NT2/D1 (cell line): ENCODE measurements around the gene TRIP6.

Experiments used
- SUZ12 ChIP-seq: IDR thresholded peaks from 2 replicates; pipeline ENCODE4 v1.6.1; 2011; ENCODE audit not compliant: insufficient read length, insufficient read depth; ENCODE audit errors: extremely low read depth
- YY1 ChIP-seq: IDR thresholded peaks from 2 replicates; pipeline ENCODE4 v1.6.1; 2011; ENCODE audit not compliant: insufficient read length, insufficient read depth
- ZNF274 ChIP-seq: IDR thresholded peaks from 2 replicates; pipeline ENCODE4 v1.6.1; 2011; ENCODE audit warnings: mild to moderate bottlenecking, low read depth, low read length

DNA sequence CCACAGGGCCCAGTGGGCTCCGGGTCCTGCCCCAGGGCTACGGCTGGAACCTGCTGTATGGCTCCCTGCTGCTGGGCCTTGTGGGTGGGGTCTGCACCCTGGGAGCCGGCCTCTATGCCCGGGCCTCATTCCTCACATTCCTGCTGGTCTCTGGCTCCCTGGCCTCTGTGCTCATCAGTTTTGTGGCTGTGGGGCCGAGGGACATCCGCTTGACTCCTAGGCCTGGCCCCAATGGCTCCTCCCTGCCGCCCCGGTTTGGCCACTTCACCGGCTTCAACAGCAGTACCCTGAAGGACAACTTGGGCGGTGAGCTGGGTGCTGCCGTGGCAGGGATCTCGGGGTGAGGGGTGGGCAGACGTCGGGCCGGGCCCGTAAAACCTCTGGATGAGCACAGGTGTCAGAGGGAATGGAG is 10.3 kb upstream of the TRIP6 start:
- TF ChIP-seq SUZ12, result no peak
- TF ChIP-seq ZNF274, result no peak
- TF ChIP-seq YY1, result no peak
